ENCODE data around the gene ARL6IP1. TPM values are rescaled to one million over a fixed set of nuclear protein-coding genes. Genes with fewer than 3 reads are reported as not detected.
A peak's percentile ranks its signal among the peaks of the same experiment; 100 is the strongest.
"Not testable (repeated sequence)": the region's sequence is repeated elsewhere in the genome, so short reads cannot be mapped to it uniquely, and the experiment has no call there.

Gene ARL6IP1
- total RNA-seq, 1 donor from 2014 or later, result 238 TPM

- DNase-seq; H3K4me3 Mint-ChIP-seq (ENCODE audit: unreplicated experiment); H3K27me3 Mint-ChIP-seq (ENCODE audit: unreplicated experiment); H3K4me1 Mint-ChIP-seq (ENCODE audit: low read depth, unreplicated experiment); H3K27ac Mint-ChIP-seq (ENCODE audit: unreplicated experiment); H3K36me3 Mint-ChIP-seq (ENCODE audit: unreplicated experiment); H3K9me3 Mint-ChIP-seq (ENCODE audit: unreplicated experiment): not testable (repeated sequence)
Measured at GRCh38 chr16:18772171-18772570, 29.2 kb downstream of the ARL6IP1 start.

DNA sequence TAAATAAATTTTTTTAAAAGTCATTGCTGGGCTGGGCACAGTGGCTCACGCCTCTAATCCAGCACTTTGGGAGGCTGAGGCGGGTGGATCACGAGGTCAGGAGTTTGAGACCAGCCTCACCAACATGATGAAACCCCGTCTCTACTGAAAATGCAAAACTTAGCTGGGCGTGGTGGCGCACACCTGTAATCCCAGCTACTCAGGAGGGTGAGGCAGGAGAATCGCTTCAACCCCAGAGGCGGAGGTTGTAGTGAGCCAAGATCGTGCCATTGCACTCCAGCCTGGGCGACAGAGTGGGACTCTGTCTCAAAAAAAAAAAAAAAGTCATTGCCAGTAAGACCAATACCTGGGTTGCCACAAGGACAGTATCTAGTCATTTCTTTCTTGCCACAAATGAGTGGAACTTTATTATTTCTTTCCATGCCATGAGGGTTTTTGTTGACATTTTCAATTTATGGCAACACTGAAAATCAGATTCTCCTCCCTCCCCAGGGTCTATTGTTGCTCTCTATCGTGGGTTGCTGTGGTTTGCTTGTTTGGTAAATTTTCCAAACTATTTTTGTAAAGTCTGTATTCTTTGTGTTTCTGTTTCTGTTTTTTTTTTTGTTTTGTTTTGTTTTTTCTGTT lies 30.9 kb downstream of the ARL6IP1 start:
- H3K27ac Mint-ChIP-seq (ENCODE audit: unreplicated experiment); H3K9me3 Mint-ChIP-seq (ENCODE audit: unreplicated experiment); H3K36me3 Mint-ChIP-seq (ENCODE audit: unreplicated experiment); H3K4me1 Mint-ChIP-seq (ENCODE audit: low read depth, unreplicated experiment); H3K4me3 Mint-ChIP-seq (ENCODE audit: unreplicated experiment); DNase-seq; H3K27me3 Mint-ChIP-seq (ENCODE audit: unreplicated experiment): not testable (repeated sequence)

DNA sequence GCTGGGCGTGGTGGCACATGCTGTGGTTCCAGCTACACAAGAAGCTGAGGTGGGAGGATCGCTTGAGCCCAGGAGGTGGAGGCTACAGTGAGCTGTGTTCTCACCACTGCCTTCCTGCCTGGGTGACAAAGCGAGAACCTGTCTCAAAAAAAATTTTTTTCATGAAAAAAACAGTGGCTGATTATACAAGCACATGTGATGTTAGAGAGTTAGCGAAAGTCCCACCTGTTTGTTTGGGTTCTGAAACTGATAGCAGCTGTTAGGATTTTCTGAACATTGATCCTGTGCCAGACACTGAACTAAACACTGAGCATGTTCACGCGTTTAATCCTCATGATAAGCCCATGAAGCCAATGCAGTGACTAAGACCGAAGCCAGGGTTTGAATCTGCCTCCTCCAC lies 34.1 kb downstream of the ARL6IP1 start:
- H3K27me3 Mint-ChIP-seq (ENCODE audit: unreplicated experiment), result not testable (repeated sequence)

DNA sequence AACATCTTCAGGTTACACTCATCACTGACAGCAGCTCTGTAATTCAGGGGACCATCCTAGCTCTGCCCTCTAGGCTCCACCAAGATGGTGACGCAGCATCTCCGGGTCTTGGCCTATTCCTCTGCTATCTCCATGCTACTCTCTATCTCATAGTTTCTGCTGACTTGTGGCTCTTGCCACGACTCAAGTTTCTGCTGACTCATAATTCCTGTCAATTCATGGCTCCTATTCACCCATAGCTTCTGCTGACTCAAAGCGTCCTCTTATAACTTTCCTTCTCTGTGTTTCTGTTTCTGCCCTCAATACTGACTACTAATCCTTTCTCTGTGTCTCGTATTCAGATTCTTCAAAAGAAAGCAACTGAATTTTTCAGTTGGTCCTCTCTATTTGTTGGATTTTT lies 38.6 kb downstream of the ARL6IP1 start:
- H3K4me1 Mint-ChIP-seq (ENCODE audit: low read depth, unreplicated experiment); DNase-seq; H3K4me3 Mint-ChIP-seq (ENCODE audit: unreplicated experiment); H3K27me3 Mint-ChIP-seq (ENCODE audit: unreplicated experiment); H3K9me3 Mint-ChIP-seq (ENCODE audit: unreplicated experiment); H3K36me3 Mint-ChIP-seq (ENCODE audit: unreplicated experiment); H3K27ac Mint-ChIP-seq (ENCODE audit: unreplicated experiment): not testable (repeated sequence)

More for the DNA sequence above, 34.1 kb downstream of the ARL6IP1 start:
- not testable (repeated sequence) for H3K4me1 Mint-ChIP-seq (ENCODE audit: low read depth, unreplicated experiment); H3K36me3 Mint-ChIP-seq (ENCODE audit: unreplicated experiment); H3K9me3 Mint-ChIP-seq (ENCODE audit: unreplicated experiment); DNase-seq; H3K4me3 Mint-ChIP-seq (ENCODE audit: unreplicated experiment); H3K27ac Mint-ChIP-seq (ENCODE audit: unreplicated experiment)

DNA sequence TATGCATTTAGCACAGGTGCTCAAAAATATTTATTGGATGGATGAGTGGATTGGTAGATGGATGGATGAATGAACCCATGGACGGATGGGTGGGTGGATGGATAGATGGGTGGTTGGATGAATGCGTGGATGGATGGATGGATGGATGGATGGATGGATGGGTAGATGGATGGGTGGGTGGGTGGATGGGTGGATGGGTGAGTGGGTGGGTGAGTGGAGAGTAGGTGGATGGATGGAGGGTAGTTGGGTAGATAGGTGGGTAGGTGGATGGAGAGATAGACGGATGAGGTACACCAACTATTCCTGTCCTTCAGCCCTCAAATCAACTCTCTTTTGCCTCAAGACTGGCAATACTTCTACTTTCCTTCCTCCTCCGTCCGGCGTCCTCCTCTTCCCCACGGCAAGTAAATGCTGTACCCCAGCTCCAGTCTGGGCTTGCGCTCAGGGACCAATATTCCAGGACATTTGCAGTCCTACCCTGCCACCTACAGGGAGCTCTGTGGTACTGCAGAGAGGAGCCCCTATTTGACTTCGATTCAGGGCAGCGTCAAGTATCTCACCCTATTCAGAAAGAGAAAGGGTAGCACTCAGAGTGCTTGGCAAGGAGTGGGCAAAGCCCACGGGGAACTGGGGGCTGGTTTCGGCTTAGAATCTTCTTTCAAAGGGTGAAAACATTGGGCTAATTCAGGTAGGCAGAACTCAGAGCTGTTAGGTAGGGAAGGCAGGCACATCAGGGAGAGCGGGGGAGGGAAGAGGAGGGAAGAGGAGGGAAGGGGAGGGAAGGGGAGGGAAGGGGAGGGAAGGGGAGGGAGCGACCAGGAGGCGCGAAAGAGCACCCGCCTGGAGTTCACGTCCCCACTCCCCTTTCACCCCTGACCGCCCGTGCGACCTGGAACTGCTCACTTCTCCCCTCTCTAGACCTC lies 41.5 kb downstream of the ARL6IP1 start:
- H3K9me3 Mint-ChIP-seq (ENCODE audit: unreplicated experiment); H3K27ac Mint-ChIP-seq (ENCODE audit: unreplicated experiment); H3K4me3 Mint-ChIP-seq (ENCODE audit: unreplicated experiment); H3K4me1 Mint-ChIP-seq (ENCODE audit: low read depth, unreplicated experiment); H3K36me3 Mint-ChIP-seq (ENCODE audit: unreplicated experiment); H3K27me3 Mint-ChIP-seq (ENCODE audit: unreplicated experiment): not testable (repeated sequence)
- DNase-seq, result peak; percentile 54
- peak; percentile 67 for TF ChIP-seq CTCF (IDR thresholded peaks at IDR 0.05; ENCODE audit: partially characterized antibody, unreplicated experiment)

- DNase-seq; H3K27me3 Mint-ChIP-seq (ENCODE audit: unreplicated experiment): not testable (repeated sequence)
Measured at GRCh38 chr16:18757960-18758660, 43.2 kb downstream of the ARL6IP1 start.

GRCh38 chr16:18756639-18757038 lies 44.7 kb downstream of the ARL6IP1 start:
- not testable (repeated sequence) for H3K9me3 Mint-ChIP-seq (ENCODE audit: unreplicated experiment); H3K4me3 Mint-ChIP-seq (ENCODE audit: unreplicated experiment); H3K4me1 Mint-ChIP-seq (ENCODE audit: low read depth, unreplicated experiment); H3K27ac Mint-ChIP-seq (ENCODE audit: unreplicated experiment); DNase-seq; H3K36me3 Mint-ChIP-seq (ENCODE audit: unreplicated experiment); H3K27me3 Mint-ChIP-seq (ENCODE audit: unreplicated experiment)

More at GRCh38 chr16:18757960-18758660, 43.2 kb downstream of the ARL6IP1 start:
- not testable (repeated sequence) for H3K27ac Mint-ChIP-seq (ENCODE audit: unreplicated experiment); H3K36me3 Mint-ChIP-seq (ENCODE audit: unreplicated experiment); H3K9me3 Mint-ChIP-seq (ENCODE audit: unreplicated experiment); H3K4me3 Mint-ChIP-seq (ENCODE audit: unreplicated experiment); H3K4me1 Mint-ChIP-seq (ENCODE audit: low read depth, unreplicated experiment)

- not testable (repeated sequence) for H3K36me3 Mint-ChIP-seq (ENCODE audit: unreplicated experiment); H3K27me3 Mint-ChIP-seq (ENCODE audit: unreplicated experiment); H3K4me1 Mint-ChIP-seq (ENCODE audit: low read depth, unreplicated experiment); DNase-seq; H3K4me3 Mint-ChIP-seq (ENCODE audit: unreplicated experiment); H3K27ac Mint-ChIP-seq (ENCODE audit: unreplicated experiment); H3K9me3 Mint-ChIP-seq (ENCODE audit: unreplicated experiment)
Measured at GRCh38 chr16:18742870-18743269, 58.5 kb downstream of the ARL6IP1 start.

Other genes with a start within 250 kb of the ARL6IP1 start
- 83.5 TPM for gene NOMO2, start 239.5 kb downstream of the ARL6IP1 start, total RNA-seq (ENCODE audit: unreplicated experiment)
- 784 TPM for gene RPS15A, start 11.2 kb downstream of the ARL6IP1 start, total RNA-seq (ENCODE audit: unreplicated experiment)
- 82.1 TPM for gene SMG1, start 124.9 kb upstream of the ARL6IP1 start, total RNA-seq (ENCODE audit: unreplicated experiment)
- 2.5 TPM for gene TMC7, start 182.4 kb upstream of the ARL6IP1 start, total RNA-seq (ENCODE audit: unreplicated experiment)

All from glutamatergic neuron (in vitro differentiated cells).